Stimulated activated CD4-positive, alpha-beta T cell treated with anti-CD3 and anti-CD28 coated beads, Interleukin-12 subunit alpha, Interleukin-12 subunit beta, amount 100 ng/mL, for 4 hours (primary cell): ENCODE data around the gene PSD2.

Source experiments
- DNase-seq: peaks from one replicate; pipeline ENCODE4 v3.0.0-alpha.2; 2020

PSD2 gene

DNA sequence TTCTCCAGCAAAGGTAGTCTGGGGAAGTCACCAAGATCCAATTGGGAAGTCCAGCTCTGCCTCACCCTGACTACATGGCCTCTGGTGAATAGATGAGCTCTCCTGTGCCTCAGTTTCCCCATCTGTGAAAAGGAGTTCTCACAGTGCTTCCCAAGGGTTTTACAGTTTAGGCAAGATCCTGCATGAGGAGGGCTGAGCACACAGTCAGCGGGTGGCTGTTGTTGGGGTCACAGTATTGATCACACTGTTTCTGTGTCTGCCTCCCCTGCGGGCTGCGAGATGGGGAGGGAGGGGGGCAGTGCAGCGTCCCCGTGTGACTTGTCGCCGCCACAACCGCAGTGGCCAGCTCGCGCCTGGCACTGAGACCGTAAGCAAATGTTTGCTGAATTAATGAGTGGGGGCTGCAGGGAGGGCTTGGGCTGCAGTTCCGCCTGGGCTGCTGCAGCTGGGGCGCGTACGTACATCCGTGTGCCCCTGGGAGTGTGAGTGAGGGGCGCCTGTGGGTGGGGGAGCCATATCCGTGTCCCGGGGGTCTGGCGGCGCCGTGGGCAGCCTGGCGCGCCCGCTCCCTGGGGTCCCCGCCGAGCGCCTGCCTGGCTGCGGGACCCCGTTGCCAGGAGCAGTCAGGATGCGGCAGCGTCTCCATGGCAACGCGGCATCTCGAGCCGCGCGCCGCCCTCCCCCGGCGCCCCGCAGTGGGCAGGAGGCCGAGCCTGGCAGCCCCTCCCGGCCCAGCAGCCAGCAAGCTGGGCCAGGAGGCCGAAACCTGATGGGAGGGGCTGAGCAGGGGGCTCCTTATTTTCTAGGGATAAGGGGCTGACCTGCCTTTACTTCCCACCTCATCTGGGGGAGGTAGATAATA, 31.4 kb upstream of the PSD2 start:
- no peak for DNase-seq

DNA sequence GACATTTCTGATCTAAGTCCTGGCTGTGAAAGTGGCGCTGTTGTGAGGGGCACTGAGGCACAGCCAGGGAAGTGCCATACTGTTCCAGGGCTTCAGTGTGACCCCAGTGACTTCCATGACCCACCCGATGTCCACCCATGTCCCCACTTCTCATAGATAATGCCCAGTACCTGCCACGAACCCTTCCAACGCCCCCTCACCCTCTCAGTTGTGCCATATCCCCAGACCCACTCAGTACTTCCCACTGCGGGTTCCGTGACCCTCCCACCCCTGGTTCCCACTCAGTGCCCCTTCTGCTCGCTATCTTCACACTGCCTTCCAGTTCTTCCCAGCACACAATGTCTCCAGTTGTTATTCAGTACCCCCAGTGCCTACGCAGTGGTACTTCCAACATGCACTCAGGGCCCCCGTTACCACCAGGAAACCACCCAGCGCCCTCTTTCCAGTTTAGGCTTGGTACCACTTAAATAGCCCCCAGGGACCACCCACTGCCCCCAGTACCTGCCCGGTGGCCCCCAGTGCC, 30.7 kb upstream of the PSD2 start:
- no peak for DNase-seq

DNA sequence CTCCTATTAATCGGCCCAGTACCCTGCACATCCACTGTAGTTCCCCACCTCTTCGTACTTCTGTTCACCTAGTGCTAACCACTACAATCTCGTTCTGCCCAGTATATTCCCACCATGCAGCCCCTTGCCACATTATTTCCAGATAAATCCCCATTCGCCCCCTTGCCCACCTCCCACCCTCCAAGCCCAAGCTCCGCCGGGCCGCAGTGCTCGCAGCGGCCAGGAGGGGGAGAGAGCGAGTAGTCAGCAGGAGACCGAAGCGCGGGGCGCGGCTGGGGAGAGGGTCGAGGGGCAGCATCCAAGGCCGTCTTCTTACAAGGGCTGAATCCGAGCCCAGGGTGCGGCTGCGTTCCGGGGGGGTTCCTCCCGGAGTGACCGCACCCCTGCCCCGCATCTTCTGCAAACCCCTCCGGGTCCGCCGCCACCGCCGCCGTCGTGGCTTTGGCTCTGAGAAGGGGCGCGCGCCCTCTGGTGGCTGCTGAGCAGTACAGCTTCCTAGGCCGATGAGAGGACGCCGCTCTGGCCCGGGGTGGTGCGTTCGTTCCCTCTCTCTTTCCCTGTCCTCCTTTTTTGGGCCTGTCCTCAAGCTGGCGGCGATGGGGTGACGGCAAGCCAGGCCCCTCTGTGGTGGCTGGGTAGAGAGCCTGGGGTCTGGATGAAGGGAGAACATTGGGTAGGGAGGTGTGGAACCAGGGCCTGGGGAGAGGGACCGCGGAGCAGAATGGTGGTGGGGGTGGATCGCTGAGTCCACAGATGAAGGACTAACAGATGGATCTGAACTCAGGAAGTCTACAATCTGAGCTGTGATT, 30.0 kb upstream of the PSD2 start:
- peak; percentile 85 for DNase-seq

DNA sequence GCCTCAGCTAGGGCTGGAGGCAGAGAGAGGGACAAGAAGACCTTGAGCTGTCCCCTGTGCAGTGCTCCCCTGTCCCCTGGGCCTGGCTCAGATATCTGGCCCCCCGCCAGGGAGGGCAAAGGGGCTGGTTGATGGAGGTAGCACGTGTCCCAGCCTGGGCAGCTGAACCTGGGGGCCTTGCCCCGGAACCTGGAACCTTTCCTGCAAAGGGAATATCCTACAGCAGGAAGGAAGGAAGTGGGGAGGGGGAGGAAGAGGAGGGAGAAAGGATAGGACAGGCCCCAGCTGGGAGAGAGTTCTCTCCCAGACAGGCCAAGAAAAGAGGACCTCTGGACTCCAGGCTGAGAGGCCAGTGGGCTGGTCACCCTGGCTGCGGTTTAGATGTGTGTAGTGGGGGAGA, 27.6 kb upstream of the PSD2 start:
- no peak for DNase-seq

DNA sequence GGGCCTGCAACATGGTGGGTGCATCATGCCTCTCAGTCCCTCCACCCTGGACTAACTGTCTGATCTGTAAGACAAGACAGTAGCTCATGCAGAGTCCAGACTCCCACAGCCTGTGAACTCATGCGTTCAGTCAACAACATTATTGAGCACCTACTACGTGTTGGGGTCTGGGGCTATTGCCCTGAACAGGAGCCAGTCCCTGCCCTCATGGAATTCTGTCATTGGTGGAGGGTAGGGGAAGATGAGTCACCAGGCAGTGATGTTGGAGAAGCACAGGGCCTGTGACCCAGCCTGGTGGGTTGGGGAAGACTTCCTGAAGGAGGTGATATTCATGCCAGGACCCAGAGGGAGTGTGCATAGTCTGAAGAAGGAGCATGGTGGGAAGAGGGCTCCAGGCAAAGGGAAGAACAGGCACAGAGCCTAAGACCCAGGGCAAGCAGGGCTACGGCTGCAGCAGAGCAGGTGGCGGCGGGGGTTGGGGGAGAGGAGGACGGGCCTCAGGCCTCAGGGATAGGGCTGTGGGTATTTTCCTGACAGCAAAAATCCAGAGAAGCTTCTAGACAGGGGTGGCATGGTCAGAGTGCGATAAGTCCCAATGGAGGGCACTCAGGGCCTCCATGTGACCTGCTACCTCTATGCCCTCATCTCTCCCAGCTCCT, 26.7 kb upstream of the PSD2 start:
- DNase-seq = no peak

DNA sequence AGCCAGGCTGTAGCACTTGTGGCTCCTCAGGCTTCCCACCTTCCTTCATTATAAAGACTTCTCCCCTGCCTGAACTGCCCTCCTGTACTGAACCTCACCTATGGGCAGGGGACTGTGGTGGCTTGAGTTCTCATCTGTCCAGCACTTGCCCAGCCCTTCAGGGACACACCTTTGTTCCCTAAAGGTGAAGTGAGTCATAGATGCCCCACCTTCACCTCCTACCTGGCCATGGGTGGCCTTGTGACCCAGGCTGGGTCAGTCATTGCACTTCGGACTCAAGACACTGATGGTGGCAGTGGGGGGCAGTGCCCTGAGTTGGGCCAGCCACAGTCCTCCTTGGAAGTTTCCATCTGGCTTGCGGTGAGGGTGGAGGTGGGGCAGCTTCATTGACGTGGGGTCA, 26.1 kb upstream of the PSD2 start:
- no peak for DNase-seq

DNA sequence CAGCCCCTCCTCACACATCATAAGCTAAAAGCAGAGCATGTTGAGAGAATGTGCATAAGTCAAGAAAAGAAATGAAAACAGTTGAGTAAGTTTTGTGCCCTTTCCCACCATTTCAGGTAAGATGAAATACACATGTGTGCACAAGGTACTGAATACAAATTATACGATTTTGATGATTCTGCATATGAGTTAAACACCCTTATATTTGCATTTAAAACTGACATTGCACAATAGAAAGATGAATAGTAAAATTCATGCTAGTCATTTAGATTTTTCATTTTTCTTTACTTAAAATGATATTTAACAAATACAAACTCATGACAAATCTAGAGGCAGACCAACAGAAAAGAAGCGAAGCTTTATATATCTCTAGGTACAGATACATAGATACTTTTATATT, 24.9 kb upstream of the PSD2 start:
- no peak for DNase-seq

DNA sequence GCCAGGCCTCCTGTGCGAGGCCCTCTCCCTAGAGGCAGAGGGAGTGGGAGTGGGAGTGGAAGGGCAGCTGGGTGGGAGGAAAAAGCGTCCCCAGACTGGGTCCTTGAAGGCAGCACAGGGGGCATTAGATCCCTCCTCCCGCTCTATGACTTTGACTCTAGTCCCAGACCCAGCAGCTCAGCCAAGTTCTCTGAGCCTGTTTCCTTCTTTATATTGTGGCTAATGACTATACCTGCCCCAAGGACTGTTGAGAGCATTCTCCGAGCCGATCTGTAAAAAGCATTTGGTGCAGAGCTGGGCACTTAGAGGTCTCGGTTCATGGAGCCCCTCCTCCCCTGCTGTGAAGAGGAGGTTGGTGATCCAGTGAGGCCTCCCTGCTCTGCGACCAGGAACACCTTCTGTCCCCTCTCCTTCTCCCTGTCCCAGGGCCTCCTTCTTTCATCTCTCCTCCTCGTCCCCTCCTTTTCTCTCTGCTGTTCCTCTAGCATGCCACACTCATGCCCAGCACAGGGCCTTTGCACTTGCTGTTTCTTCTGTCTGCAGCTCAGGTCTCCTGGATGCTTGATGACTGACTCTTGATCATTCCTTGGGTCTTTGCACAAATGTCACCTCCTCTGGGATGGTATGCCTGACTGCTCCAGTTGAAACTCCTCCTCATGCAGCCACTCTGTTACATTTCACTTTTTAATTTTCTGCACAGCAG, 23.4 kb upstream of the PSD2 start:
- DNase-seq = no peak

DNA sequence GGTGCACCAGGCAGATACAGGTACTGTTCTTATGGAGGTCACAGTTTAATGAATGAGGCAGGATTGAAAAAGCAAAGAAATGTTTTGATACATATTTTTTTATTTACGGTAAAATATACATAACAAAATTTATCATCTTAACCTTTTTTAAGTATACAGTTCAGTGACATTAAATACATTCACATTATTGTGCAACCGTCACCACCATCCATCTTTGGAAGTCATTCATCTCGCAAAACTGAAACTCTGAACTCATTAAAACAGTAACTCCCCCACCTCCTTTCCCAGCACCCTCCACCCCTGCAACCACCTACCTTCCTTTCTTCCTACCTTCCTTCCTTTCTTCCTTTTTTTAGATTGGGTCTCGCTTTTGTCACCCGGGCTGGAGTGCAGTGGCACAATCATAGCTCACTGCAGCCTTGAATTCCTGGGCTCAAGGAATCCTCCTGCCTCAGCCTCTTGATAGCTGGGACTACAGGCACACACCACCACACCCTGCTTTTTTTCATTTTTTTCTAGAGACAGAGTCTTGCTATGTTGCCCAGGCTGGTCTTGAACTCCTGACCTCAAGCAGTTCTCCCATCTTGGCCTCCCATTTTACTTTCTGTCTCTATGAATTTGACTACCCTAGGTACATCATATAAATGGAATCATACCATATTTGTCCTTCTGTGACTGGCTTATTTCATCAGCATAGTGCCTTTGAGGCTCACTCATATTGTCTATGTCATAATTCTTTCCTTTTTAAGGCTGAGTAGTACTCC, 22.5 kb upstream of the PSD2 start:
- DNase-seq = no peak

DNA sequence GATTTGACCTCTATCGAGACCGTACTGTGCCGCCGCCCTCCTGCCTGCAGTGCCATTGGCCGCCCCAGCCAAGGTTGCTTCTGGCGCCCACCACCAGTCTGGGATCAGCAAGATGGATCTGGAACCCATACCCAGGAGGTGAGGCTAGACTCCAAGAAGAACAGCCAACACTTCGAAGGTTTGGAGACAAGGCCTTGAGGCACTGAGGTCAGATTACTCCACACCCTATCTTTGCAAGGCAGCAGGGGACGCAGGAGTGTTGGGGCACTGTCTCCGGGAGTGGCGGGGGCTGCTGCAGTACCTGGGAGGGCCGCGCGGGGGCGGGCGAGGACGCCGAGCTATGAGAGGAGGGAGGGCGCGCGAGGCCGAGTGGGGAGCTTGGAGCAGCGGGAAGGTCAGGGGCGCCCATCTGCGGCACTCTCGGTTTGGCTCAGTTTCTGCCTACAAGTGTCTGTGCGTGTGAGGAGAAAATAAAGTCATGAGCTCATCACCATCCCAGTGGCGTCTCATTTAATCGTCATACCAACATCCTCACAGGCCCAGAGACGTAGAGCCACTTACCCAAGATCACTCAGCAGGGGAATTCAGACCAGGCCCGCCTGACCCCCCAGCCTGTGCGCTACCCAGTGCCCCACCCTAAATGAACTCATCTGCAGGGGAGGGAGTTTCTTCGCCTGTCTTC, 20.5 kb upstream of the PSD2 start:
- DNase-seq = peak; percentile 79

DNA sequence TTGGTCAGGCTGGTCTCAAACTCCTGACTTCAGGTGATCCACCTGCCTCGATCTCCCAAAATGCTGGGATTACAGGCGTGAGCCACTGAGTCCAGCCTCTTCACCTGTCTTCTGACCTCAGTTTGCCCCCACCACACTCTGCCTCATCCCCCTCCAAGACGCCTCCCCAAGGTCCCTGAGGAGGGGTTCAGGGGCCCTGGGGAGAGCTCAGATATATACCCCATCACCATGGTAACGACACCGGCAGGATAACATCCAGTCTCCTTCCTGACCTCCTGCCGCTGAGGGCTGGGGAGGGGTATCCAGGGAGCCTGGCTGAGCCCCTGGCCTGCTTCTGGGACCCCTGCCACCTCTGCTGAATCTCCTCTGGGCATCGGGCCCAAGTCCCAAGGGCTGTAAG, 19.7 kb upstream of the PSD2 start:
- DNase-seq = no peak

DNA sequence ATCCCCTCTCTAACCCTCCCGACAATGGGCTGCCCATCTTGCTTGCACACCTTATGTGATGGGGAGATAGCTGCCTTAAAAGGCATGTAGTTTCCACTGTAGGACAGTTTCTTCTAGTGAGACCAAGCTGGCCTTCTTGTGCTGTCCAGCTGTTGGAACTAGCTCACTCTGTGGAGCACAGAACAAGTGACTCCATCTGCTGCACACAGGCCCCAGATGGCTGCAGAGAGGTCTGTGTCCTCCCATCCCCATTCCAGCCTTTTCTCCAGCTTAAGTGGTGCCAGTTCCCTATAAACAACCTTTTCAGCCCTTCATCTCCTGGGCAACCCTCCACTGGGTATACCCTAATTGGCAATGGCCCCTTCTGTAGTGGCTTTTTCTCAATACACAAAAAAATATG, 18.7 kb upstream of the PSD2 start:
- no peak for DNase-seq

DNA sequence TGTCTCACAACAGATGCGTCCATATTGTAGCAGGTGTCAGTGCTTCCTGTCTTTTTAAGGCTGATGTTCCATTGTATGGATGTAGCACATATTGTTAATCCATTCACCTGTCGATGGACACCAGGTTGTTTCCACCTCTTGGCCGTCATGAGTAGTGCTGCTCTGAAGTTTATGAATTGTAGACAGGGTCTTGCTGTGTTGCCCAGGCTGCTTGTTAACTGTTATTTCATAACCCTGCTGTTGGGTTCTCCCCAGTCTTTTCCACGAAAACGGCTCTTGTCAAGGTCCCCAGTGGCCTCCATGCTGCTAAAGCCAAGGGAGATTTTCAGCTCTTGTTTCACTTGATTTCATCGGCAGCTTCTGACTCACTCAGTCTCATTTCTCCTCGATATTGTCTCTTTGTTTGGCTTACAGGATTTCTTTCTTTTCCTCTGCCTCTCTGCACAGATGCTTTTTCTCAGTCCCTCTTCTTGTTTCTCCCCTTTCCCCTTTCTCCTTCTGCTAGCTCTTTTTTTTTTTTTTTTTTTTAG, 12.1 kb upstream of the PSD2 start:
- DNase-seq = no peak

DNA sequence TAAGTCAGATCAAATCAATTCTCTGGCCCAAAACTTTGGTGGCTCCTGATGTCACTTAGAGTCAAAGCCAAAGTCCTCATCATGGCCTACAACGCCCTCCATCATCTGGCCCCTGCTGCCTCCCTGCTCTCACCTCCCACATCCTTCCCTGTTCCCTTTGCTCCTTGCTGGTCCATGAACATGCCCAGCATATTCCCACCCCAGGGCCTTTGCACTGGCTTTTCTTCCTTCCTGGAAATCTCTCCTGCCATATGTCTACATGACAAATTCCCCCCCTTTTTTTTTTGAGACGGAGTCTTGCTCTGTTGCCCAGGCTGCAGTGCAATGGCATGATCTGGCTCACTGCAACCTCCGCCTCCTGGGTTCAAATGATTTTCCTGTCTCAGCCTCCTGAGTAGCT, 11.1 kb upstream of the PSD2 start:
- no peak for DNase-seq

DNA sequence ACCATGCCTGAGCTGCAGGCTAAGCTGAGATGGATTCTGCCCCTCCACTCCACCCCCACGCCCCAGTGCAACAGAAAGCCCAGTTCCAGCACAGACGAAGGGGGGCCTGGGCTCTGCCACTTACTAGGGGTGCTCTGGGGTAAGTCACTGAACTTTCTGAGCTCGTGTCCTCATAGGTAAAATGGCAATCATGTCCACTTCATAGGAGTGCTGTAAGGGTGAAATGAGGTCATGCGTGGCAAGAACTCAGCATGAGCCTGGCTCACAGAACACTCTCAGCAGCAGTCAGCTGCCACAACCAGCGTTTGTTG, 8.4 kb upstream of the PSD2 start:
- no peak for DNase-seq

DNA sequence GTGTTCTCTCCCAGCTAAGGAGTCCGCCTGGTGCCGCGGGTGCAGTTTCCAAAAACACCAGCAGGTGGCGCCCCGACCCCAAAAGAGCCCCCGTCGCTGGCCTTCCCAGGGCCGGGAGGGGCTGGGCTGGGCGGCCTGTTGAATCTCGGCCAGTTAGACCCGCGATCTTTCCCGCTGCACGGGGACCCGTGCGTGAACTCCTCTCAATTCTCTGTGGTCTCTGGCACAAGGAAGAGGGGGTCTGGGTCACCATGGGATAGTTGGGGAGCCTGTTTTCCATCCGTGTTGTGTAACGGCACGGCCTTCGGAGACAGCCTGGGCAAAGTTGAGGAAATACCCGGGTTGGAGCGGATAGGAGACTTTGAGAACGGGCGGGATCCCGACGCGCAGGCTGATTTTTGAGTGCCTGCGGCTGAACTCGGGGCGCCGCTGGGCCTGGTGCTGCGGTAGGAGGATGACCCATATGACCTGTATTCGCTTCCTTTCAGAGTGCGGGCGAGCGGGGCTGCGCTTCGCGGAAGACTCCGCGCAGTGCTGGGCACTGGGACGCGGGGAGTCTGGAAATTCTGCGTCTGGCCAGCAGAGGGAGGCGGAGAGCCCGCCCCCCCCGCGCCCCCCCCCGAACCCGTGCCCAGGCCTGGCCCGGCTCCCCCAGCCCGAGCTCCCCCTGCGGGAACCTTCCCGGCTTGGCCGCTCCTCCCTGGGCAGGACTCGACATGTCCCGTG, 7.9 kb upstream of the PSD2 start:
- peak; percentile 88 for DNase-seq

DNA sequence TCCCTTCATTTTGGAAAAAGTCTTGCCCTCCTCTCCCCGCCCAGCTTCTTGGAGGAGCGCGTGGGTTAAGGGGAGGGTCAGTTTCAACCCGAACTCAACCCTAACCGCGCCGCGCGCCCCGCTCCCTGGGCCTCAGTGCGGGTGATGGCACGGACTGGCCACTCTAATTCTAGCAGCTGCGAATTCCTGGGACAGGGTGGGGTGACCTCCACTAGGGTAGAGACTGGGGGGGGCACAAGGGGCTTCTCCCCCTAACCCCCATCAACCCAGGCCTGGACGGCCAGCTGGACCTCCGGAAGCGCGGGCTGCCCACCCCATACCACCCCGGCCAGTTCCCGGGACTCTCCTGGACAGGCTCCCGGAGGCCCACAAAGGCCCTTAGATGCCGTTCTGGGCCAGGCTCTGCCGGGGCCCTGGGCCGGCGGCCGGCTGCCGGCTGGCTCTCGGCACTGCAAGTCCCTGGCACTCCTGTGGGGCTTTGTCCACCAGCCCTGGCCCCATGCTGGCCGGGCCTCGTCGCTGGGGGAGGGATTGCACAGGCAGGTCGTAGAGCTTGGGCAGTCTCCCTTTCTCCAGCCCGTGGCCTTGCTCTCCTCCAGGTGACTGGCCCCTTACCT, 7.2 kb upstream of the PSD2 start:
- no peak for DNase-seq

DNA sequence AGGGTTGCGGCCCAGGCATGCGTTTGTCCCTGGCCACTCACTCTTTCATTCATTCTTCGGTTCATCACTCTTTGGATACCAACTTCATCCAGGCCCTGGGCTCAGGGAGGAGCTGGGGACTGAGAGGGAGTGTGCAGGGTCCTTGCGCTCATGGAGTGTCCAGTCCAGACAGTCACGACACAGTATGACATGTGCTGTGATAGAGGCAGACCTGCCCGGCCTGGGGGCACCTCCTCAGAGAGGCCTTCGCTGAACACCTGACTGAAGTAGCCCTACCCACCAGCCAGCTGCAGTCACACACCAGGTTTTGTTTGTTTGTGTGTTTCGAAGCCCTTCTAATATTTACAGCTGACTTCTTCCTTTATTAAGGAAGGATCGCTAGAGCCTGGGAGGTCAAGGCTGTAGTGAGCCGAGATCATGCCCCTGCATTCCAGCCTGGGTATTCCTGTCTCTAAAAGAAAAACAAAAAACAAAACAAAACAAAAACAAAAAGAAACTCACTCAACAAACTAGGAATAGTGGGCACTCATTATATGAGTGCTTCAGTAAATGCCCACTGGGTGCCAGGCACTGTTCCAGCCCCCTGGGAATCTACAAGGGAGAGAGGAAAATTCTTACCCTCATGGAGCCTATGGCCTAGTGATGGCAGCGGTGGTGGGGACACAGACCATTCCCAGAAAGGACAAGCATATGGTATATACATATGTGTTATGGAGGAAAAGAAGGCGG, 6.3 kb upstream of the PSD2 start:
- DNase-seq = no peak

DNA sequence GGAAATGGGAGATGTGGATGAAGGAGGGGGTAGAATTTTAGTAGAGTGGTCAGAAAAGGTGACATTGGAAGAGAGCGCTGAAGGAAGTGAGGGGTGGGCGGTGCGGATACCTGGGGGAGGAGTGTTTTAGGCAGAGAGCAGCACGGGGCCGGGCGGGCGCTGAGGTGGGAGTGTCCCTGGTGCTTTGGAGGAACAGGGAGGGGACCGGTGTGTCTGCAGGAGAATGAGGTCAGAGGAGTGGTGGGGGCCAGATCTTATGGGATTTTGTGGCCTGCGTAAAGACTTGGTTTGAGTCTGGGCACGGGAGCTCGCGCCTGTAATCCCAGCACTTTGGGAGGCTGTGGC, 5.8 kb upstream of the PSD2 start:
- DNase-seq = no peak

DNA sequence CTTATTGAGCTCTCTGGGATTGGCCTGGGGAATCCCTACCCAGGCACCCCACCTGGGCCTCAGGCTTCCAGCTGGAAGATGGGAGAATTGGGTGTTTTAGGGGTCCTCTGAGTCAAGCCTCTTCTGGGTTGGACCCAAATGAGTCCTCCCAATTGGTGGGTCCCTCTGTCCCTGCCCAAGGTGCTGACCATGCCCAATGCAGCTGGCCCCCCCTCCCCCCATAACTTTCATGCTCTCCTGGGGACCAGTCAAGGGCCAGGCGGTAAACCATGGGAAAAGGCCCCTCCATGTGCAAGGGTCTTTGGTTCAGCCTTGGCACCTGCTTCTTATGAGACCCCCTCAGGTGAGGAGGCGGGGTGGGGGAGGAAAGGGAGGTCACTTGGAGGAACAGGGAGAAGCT, 3.4 kb upstream of the PSD2 start:
- no peak for DNase-seq
